Left lung (tissue), 10 donors: ENCODE measurements around the gene ATG16L1. TPM values are rescaled to one million over a fixed set of nuclear protein-coding genes. Genes with fewer than 3 reads are reported as not detected.

Experiments
- ATAC-seq: fragments of 200-7000 bp; cut with Tn5 transposase; one replicate; pipeline ENCODE4 v1.9.1; 2020; ENCODE audit warnings: moderate library complexity
- DNase-seq, 4 donors: peaks; one replicate each; pipeline ENCODE4 v3.0.0-alpha.2; 2013 to 2020
- H3K27ac ChIP-seq, 2 donors: fragments of 200-600 bp; sonication (generic) in 1 of 2; one replicate each; pipeline versions ENCODE4 v1.5.0 to v1.8.0; 2020 to 2021
- H3K27me3 ChIP-seq, 2 donors: fragments of 200-600 bp; sonication (generic) in 1 of 2; one replicate each; pipeline versions ENCODE4 v1.5.0 to v1.8.0; 2020 to 2021
- H3K36me3 ChIP-seq, 2 donors: fragments of 200-600 bp; sonication (generic) in 1 of 2; one replicate each; pipeline versions ENCODE4 v1.5.0 to v1.8.0; 2020 to 2021
- H3K4me1 ChIP-seq, 2 donors: fragments of 200-600 bp; one replicate each; pipeline ENCODE4 v1.8.0; 2021
- H3K4me3 ChIP-seq, 2 donors: fragments of 200-600 bp; sonication (generic) in 1 of 2; one replicate each; pipeline versions ENCODE4 v1.5.0 to v1.8.0; 2020 to 2021; ENCODE audit warnings: mild to moderate bottlenecking in 1 of 2
- H3K9me3 ChIP-seq, 2 donors: fragments of 200-600 bp; sonication (generic) in 1 of 2; one replicate each; pipeline versions ENCODE4 v1.5.0 to v1.8.0; 2020 to 2021
- CTCF ChIP-seq, 2 donors: fragments of 200-600 bp; sonication (generic) in 1 of 2; IDR thresholded peaks; one replicate each; pipeline versions ENCODE4 v1.5.0 to v1.8.0; 2021; ENCODE audit warnings: antibody characterized with exemption in 2 of 2
- intact Hi-C, 2 donors: fragments of 100-400 bp; cut with DNase I; formaldehyde crosslinking; loops; one replicate each; pipeline versions ENCODE4 v1.11.2 to v1.14.2; 2022
- polyA plus RNA-seq, 6 donors: library from polyadenylated mRNA; unstranded; fragments of 120-200 nt; gene quantifications; one replicate each; pipeline ENCODE4 v1.2.1, GENCODE V29; 2013; ENCODE audit not compliant: insufficient read length in 6 of 6
- total RNA-seq, 2 donors: library from RNA; stranded (reverse); fragmentation: NEBNext Ultra II Directional; extraction: Animal tissue kit (Norgen Biotek cat#: 25700); gene quantifications; one replicate each; pipeline ENCODE4 v1.2.1, GENCODE V29; 2021
- donor health status: DM: no; HTN: yes; CAD: no.
- donor health status: DM: no; HTN: no; CAD: no.

The ATG16L1 gene
- total and polyA plus RNA-seq, 8 donors, result 21.1 to 29.4 (median 23.7) TPM

DNA sequence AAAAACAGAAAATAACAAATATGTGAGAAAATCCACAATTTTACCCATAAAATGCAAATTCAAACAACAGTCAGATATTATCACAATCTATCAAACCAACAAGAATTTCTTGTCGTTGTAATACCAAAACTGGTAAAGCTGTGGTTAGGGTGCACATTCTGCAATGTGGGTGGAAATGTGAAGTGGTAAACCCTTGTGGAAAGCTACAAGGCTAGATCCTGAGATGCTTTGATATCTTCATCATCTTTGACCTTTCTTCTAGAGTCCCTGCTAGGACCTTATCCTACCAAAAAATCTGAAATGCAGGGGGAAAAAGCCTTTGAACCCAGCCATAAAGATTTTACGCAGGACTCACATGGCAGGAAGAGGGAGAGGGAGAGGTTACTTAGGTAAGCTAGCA is 17.2 kb upstream of the ATG16L1 start:
- Histone ChIP-seq H3K4me1 (peaks cover 0 to 37% of the 10 kb centered on the region in 2 donors), H3K27me3 (no peaks in the 10 kb centered on the region), H3K27ac (peak overlapping the region in 1 of 2 donors; percentile 69), H3K9me3 (no peaks in the 10 kb centered on the region), H3K36me3 (no peaks in the 10 kb centered on the region), H3K4me3 (no peak overlapping the region)
- no peak for DNase-seq
- intact Hi-C loops, result no loop called here
- ATAC-seq, result no peak
- no peak for TF ChIP-seq CTCF (IDR thresholded peaks at IDR 0.05)

- Histone ChIP-seq H3K36me3 (no peaks in the 10 kb centered on the region), H3K27me3 (no peaks in the 10 kb centered on the region), H3K9me3 (no peaks in the 10 kb centered on the region), H3K4me3 (no peak overlapping the region), H3K27ac (no peak overlapping the region), H3K4me1 (peaks cover 0 to 37% of the 10 kb centered on the region in 2 donors)
- no peak for TF ChIP-seq CTCF (IDR thresholded peaks at IDR 0.05)
- no peak for DNase-seq
- no peak for ATAC-seq
- intact Hi-C loops, result no loop called here
Measured at GRCh38 chr2:233234996-233235395, 16.5 kb upstream of the ATG16L1 start.

DNA sequence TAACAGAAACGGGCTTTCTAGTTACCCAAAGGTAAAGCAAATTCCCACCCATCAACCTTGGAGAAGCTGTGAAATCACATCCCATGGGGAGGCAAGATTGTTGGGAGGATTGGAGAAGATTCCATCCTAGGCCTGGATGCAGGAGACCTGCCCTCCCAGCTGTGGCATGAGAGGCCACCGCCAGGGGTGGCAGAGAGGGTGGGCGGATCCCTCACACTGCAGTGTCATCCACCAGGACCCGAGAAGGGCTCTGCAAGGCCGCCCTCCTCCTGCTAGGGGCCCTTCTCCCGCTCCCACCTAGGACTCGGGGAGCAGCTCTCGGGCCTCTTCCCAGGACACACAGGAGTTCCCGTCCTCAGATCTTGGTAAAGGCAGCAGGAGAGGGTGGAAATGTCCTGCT is 15.5 kb upstream of the ATG16L1 start:
- no peak overlapping the region for H3K27ac ChIP-seq
- no peak for ATAC-seq
- no peak overlapping the region for H3K4me3 ChIP-seq
- H3K4me1 ChIP-seq, result peaks cover 0 to 39% of the 10 kb centered on the region in 2 donors
- intact Hi-C loops, result no loop called here
- DNase-seq, result no peak
- TF ChIP-seq CTCF (IDR thresholded peaks at IDR 0.05), result no peak
- H3K9me3 ChIP-seq, result no peaks in the 10 kb centered on the region
- no peaks in the 10 kb centered on the region for H3K36me3 ChIP-seq
- H3K27me3 ChIP-seq, result no peaks in the 10 kb centered on the region

- ATAC-seq (no peak), DNase-seq (no peak)
- intact Hi-C loops, result no loop called here
- Histone ChIP-seq H3K9me3 (no peaks in the 10 kb centered on the region), H3K4me3 (no peak overlapping the region), H3K4me1 (peaks cover 0 to 38% of the 10 kb centered on the region in 2 donors), H3K36me3 (no peaks in the 10 kb centered on the region), H3K27me3 (no peaks in the 10 kb centered on the region), H3K27ac (no peak overlapping the region)
- no peak for TF ChIP-seq CTCF (IDR thresholded peaks at IDR 0.05)
Measured at GRCh38 chr2:233236820-233237589, 14.5 kb upstream of the ATG16L1 start.

DNA sequence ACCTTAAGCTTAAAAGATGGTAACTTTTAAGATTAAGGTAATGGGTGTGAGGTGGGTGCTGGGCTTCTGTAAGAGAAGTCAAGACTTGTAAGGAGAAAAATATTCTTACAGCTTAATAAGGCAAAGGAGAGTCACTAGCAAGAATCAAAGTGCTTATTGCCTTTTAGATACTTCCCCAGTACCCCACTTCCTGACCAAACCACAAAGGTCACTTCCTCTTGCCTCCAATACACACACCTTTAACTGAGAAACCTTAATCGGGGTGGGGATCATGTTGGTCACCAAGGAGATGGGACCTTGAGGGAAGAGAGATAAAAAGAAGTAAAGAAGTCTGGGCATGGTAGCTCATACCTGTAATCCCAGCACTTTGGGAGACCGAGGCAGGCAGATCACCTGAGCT is 10.6 kb upstream of the ATG16L1 start:
- Histone ChIP-seq H3K4me1 (peaks cover 0 to 46% of the 10 kb centered on the region in 2 donors), H3K27me3 (no peaks in the 10 kb centered on the region), H3K27ac (peak overlapping the region in 1 of 2 donors; percentile 57), H3K9me3 (no peaks in the 10 kb centered on the region), H3K4me3 (no peak overlapping the region), H3K36me3 (no peaks in the 10 kb centered on the region)
- ATAC-seq (no peak), DNase-seq (no peak)
- intact Hi-C loops, result no loop called here
- no peak for TF ChIP-seq CTCF (IDR thresholded peaks at IDR 0.05)
